TTC549 (cell line): ENCODE results near the gene CA12.
"Not testable (repeated sequence)": the region's sequence is repeated elsewhere in the genome, so short reads cannot be mapped to it uniquely, and the experiment has no call there.

ENCODE experiments used
- FAIRE-seq: peaks from 2 replicates; lab custom pipeline; 2012; peaks lifted over from hg19 to GRCh38; lab: Jason Lieb, UNC

CA12 gene

DNA sequence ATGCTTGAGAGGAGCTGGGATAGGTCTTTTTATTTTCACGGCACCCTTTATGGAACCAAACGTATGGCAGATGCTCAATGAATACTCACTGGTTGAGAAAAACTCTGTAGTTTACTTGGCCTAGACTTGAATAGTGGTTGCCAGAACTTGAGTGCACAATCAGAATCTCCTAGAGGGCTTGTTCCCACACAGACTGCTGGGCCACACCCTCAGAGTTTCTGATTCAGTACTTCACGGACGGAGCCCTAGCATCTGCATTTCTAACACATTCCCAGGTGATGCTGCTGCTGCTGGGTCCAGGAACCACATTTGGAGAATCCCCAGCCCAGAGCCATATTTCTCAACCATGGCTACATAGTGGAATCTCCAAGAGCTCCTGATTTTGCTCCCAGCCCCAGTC is 24.6 kb downstream of the CA12 start:
- no peak for FAIRE-seq

- no peak for FAIRE-seq
Observed at GRCh38 chr15:63354821-63355650, 26.6 kb downstream of the CA12 start.

GRCh38 chr15:63353887-63354286 is 27.8 kb downstream of the CA12 start:
- no peak for FAIRE-seq

GRCh38 chr15:63353261-63353660 is 28.4 kb downstream of the CA12 start:
- FAIRE-seq = no peak

GRCh38 chr15:63352808-63353207 is 28.8 kb downstream of the CA12 start:
- no peak for FAIRE-seq

- no peak for FAIRE-seq
Observed at GRCh38 chr15:63351170-63351569, 30.5 kb downstream of the CA12 start.

GRCh38 chr15:63350178-63350621 is 31.4 kb downstream of the CA12 start:
- no peak for FAIRE-seq

DNA sequence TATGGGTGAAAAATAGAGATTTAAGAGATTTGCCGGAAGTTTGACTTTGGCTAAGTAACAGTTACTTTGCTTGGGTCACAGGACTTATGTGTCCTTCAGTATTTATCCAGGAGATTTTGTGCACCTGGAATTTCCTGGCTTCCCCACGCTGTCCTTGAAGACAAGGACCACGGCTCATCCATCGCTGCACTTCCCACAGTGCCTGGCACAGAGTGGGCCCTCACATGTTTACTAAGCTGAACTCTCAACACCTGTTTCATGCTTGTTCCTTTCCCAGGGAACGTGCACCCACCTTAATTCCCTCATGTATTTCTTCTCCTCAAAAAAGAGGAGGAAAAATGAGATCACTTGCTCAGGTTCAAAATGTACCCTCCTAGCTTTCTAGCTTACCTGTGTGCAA is 32.0 kb downstream of the CA12 start:
- no peak for FAIRE-seq

DNA sequence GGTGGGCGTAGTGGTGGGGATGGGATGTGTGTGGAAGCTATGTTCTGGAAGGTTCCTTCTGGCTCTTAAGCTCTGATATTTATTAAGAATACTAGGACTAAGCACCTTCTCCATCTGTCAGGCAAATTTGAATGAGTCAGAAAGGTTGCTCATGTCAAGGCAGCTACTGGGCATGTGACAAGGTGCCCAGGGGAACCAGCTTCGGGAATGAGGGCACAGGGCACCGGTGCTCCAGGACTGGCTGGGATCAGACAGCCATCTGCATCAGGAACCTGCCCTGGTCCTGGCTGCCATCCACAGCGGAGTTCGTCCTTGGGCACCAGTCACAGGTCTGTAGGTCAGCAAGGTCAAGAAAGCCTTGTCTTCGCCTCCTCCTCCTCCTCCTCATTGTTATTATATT is 32.5 kb downstream of the CA12 start:
- no peak for FAIRE-seq

DNA sequence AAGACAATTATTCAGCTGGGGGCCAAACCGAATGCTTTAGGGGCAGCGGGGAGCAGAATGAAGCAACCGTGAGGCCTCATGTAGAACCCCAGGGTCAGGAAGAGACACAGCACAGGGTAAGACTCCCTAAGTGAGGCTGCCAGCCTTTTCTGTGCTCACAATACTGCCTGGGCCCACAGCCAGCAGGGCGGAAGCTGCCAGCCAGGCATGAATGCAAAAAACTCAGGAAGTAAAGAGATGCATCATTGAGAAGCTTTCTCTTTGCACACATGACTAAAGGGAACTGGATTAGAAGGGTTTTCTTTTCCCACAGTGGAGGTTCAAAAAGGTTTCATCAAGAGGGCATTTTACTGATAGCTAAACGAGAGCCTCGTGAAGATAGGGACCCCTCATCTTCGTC is 33.3 kb downstream of the CA12 start:
- FAIRE-seq = no peak

GRCh38 chr15:63347074-63347857 is 34.4 kb downstream of the CA12 start:
- FAIRE-seq = no peak

- FAIRE-seq = no peak
Observed at GRCh38 chr15:63345391-63345752, 36.3 kb downstream of the CA12 start.

DNA sequence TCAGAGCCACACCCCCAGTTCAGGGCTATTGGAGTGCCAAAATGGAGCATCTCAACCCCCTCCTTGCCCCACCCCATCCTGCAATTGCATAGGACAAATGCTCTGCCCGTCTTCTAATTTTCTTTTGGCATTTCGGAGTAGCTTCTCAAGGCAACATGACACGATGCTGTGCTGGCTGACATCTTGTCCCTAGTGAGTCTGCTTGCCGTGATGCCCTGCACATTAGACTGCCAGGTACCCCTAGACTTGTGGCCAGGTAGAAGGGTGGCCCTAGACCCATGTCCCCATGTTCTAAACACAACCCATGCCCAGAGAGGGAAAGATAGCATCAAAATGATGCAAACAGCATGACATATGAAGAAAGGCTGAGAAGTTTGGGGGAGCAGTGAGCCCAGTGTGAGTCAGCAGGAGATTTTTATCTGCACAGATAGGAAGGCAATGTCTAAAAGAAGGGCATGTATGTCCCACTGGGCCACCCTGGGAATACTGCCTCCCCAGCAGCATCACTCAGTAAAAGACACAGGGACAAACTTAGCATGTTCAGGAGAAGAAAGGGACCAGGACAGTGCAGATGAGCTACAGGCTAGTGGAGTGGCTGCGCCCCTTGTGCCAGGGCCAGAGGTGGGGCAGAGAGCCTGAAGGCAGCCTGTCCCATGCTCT is 36.8 kb downstream of the CA12 start:
- FAIRE-seq = no peak

- FAIRE-seq = not testable (repeated sequence)
Observed at GRCh38 chr15:63342996-63343562, 38.6 kb downstream of the CA12 start.

DNA sequence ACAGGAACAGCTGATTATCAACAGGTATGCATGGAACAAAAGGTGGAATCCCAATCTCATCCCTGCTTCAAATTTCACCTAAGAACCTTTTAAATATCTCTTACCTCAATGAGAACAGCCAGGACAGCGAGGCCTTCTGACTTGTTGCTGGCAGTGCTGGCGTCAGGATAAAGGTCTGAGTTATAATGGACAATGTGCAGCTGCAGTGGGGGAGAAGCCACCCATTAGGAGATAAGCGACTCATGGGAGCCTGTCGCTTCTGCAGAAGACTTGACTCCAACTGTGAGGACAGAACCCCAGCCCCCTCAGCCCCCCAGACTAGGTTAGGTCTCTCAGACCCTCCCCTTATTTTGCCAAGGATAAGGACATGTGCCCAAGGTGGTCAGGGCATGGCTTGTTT is 39.7 kb downstream of the CA12 start:
- no peak for FAIRE-seq

DNA sequence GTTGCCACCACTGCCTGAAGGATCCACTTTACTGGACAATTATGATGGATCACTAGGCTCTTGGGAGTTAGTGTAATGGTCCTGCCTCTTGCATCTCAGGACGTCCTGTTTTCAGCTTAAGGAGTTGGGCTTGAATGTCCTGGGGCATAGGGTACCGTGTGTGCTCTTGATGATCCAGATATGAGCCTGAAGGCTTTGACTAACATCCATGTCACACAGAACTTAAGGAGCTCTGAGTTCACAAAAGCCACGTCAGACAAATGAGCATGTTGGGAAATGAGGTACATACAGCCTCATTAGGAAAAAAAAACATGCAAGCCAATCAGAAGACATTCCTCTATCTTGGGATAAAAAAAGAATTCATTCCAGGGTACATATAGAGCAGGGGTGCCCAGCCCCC is 40.8 kb downstream of the CA12 start:
- FAIRE-seq = no peak

GRCh38 chr15:63340353-63340752 is 41.3 kb downstream of the CA12 start:
- no peak for FAIRE-seq

DNA sequence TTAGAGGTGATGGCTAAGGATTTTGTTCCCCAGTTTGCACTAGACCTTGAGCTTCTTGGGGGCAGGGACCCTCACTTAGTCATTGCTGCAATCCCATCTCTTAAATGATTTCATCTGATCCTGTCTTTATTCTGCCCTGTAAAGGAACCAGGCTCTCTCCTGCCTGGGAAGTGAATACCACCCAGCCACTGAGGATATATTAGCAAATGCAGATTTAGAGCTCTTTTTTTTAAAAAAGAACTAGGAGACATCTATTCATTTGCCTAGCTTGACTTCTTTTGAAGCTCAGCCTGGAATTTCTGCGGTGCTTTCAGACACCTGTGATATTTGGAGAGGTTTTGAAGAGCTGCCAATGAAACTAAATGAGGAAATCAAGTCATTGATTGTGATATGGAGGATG is 41.8 kb downstream of the CA12 start:
- no peak for FAIRE-seq

- FAIRE-seq = no peak
Observed at GRCh38 chr15:63339006-63339766, 42.5 kb downstream of the CA12 start.

DNA sequence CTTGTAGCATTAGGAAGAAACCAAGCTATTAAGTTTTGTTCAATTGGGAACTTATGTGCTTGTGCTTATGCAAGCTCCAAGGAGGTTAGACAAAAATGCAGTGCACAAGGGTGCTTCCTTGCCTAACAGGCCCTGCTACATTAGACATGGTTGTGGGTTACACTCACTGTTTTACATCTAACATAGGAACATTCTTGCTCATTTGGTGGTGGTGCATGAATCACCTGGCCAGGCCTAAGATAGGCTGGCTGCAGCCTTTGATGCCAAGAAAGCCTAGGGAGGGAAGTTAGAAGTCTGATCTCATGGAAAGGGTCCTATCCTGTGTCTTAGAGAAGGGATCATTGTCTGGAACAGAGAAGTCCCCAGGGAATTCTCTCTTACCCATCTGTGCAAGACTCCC is 43.5 kb downstream of the CA12 start:
- no peak for FAIRE-seq

- FAIRE-seq = no peak
Observed at GRCh38 chr15:63337046-63337445, 44.6 kb downstream of the CA12 start.
